OCI-LY7 (cell line): Measurements from ENCODE around the gene PACS1.

Source experiments
- CTCF ChIP-seq: fragments of 200-600 bp; sonication (generic); conservative IDR thresholded peaks from 2 replicates; pipeline ENCODE4 v1.5.1; 2014; ENCODE audit warnings: mild to moderate bottlenecking, antibody characterized with exemption, low read length, moderate library complexity, mixed read lengths
- EZH2phosphoT487 ChIP-seq: fragments of 200-600 bp; sonication (generic); IDR thresholded peaks from 2 replicates; pipeline ENCODE4 v1.6.1; 2018; ENCODE audit warnings: low read depth, borderline replicate concordance, mild to moderate bottlenecking, mixed run types, antibody characterized with exemption, low read length, moderate library complexity, mixed read lengths

- TF ChIP-seq CTCF (no peak), EZH2phosphoT487 (no peak)
These were observed 209.1 kb downstream of the PACS1 start for GRCh38 chr11:66279092-66279734.
